K562 (cell line): ENCODE results near the gene COL7A1. TPM values are rescaled to one million over a fixed set of nuclear protein-coding genes. Genes with fewer than 3 reads are reported as not detected.

Source experiments
- CBX3 ChIP-seq, 2 experiments: IDR thresholded peaks; 1 replicate in 1 of 2; 2 replicates in 1 of 2; pipeline ENCODE4 v1.6.1; 2012; ENCODE audit warnings: inconsistent platforms in 2 of 2, low read length in 2 of 2, borderline replicate concordance in 1 of 2, control low read depth in 1 of 2
- DNMT1 ChIP-seq: fragments of 450-650 bp; IDR thresholded peaks from 2 replicates; pipeline ENCODE4 v1.6.1; 2016; ENCODE audit warnings: antibody characterized with exemption, mild to moderate bottlenecking
- HNRNPUL1 ChIP-seq: fragments of 200-400 bp; formaldehyde crosslinking; IDR thresholded peaks from 2 replicates; pipeline ENCODE4 v1.6.1; 2017; ENCODE audit warnings: low read length
- ILF3 ChIP-seq: fragments of 450-650 bp; IDR thresholded peaks from 2 replicates; pipeline ENCODE4 v1.6.1; 2018; ENCODE audit warnings: antibody characterized with exemption, mild to moderate bottlenecking, moderate library complexity, borderline replicate concordance
- KLF6 ChIP-seq: fragments of 250-450 bp; sonication (Bioruptor Pico); IDR thresholded peaks from 2 replicates; pipeline ENCODE4 v1.4.0; 2020; ENCODE audit warnings: mild to moderate bottlenecking, moderate library complexity, borderline replicate concordance
- MAFF ChIP-seq: IDR thresholded peaks from 2 replicates; pipeline ENCODE4 v1.6.1; 2012; ENCODE audit warnings: low read length, improper control_type of control experiment
- MECOM ChIP-seq: fragments of 250-450 bp; sonication (Bioruptor Pico); IDR thresholded peaks from 2 replicates; pipeline ENCODE4 v1.8.0; 2022; ENCODE audit warnings: inconsistent platforms
- MITF ChIP-seq: IDR thresholded peaks from 2 replicates; pipeline ENCODE4 v1.6.1; 2014; ENCODE audit warnings: antibody characterized with exemption
- NCOA2 ChIP-seq, 2 experiments: fragments of 450-650 bp; IDR thresholded peaks; 2 replicates each; pipeline ENCODE4 v1.6.1; 2018; ENCODE audit warnings: mild to moderate bottlenecking in 2 of 2, moderate library complexity in 1 of 2; ENCODE audit not compliant: partially characterized antibody in 2 of 2
- NONO ChIP-seq, 2 experiments: fragments of 200-400 bp in 1 of 2; fragments of 450-650 bp in 1 of 2; formaldehyde crosslinking in 1 of 2; IDR thresholded peaks; 2 replicates each; pipeline ENCODE4 v1.6.1; 2017; ENCODE audit warnings: low read depth in 2 of 2, mild to moderate bottlenecking in 2 of 2, moderate library complexity in 2 of 2, low read length in 1 of 2
- RBBP5 ChIP-seq: fragments of 200-600 bp; sonication (generic); IDR thresholded peaks from 2 replicates; pipeline ENCODE4 v1.6.1; 2012; ENCODE audit warnings: borderline replicate concordance, mild to moderate bottlenecking, low read length, control low read depth, inconsistent platforms; ENCODE audit not compliant: insufficient read depth, poor library complexity, severe bottlenecking
- RERE ChIP-seq: sonication (generic); formaldehyde crosslinking; IDR thresholded peaks from 2 replicates; pipeline ENCODE4 v1.8.0; 2023; ENCODE audit warnings: missing genetic modification reagents, mild to moderate bottlenecking, borderline replicate concordance
- TSC22D4 ChIP-seq: fragments of 450-650 bp; IDR thresholded peaks from 2 replicates; pipeline ENCODE4 v1.6.1; 2016; ENCODE audit warnings: missing genetic modification characterization, missing biosample characterization, control low read depth
- YBX1 ChIP-seq: fragments of 450-650 bp; IDR thresholded peaks from 2 replicates; pipeline ENCODE4 v1.7.1; 2016; ENCODE audit warnings: mild to moderate bottlenecking
- ZBTB12 ChIP-seq: fragments of 250-450 bp; sonication (Bioruptor Pico); IDR thresholded peaks from 2 replicates; pipeline ENCODE4 v1.4.0; 2020
- ZBTB9 ChIP-seq: fragments of 450-650 bp; formaldehyde crosslinking; IDR thresholded peaks from 2 replicates; pipeline ENCODE4 v1.4.0; 2020; ENCODE audit warnings: mild to moderate bottlenecking, moderate library complexity
- ZEB2 ChIP-seq: fragments of 450-650 bp; IDR thresholded peaks from 2 replicates; pipeline ENCODE4 v1.6.1; 2016
- ZNF174 ChIP-seq: fragments of 250-450 bp; sonication (Bioruptor Pico); IDR thresholded peaks from 2 replicates; pipeline ENCODE4 v1.4.0; 2020; ENCODE audit warnings: mild to moderate bottlenecking
- polyA plus RNA-seq, 8 experiments: library from polyadenylated mRNA; depleted of rRNA in 4 of 8; stranded (reverse) in 5 of 8; unstranded in 3 of 8; fragments of >200 nt; fragmentation: Nextera tagmentation in 2 of 8; fragmentation: Illumina TruSeq in 1 of 8; extraction: Ambion mirVana in 2 of 8; extraction: Trizol in 1 of 8; gene quantifications; 2 replicates each; pipeline versions ENCODE4 v1.2.1 to v1.2.3, GENCODE V29; 2011 to 2014; ENCODE audit warnings: inconsistent platforms in 1 of 8, missing spikeins in 1 of 8
- total RNA-seq, 7 experiments: library from RNA; depleted of rRNA in 6 of 7; stranded (reverse); fragments of >200 nt in 6 of 7; fragmentation: Illumina TruSeq in 2 of 7; extraction: Trizol in 2 of 7; gene quantifications; 2 replicates each; pipeline versions ENCODE4 v1.2.1 to v1.2.3, GENCODE V29; 2011 to 2021; ENCODE audit warnings: low replicate concordance in 1 of 7

The COL7A1 gene
- total and polyA plus RNA-seq, 9 of the 15 experiments (the other 6 are each of a cell fraction or from before 2014, with no cell fraction given) = 0.09 to 0.66 (median 0.35) TPM; not detected in 3

- no peak for TF ChIP-seq ZBTB9
- TF ChIP-seq RERE (CRISPR knock-in tag) = peak; percentile 82; the same call in 1 of the 2 replicates
- peak; percentile 84 for TF ChIP-seq RBBP5
- no peak for TF ChIP-seq NCOA2 (IDR thresholded peaks at IDR 0.05; ENCODE audit: partially characterized antibody in 2 of 2)
- no peak for TF ChIP-seq ZNF174 (CRISPR knock-in tag)
- no peak for TF ChIP-seq TSC22D4
- TF ChIP-seq NONO (IDR thresholded peaks at IDR 0.05; ENCODE audit: low read depth in 2 of 2, low read length in 1 of 2) = 0 out of 4 replicates have a peak, but pooled peaks of 1 of the 2 experiments have one; percentile 8
- TF ChIP-seq CBX3 (IDR thresholded peaks at IDR 0.05; ENCODE audit: borderline replicate concordance in 1 of 2, low read length in 2 of 2) = no peak
- TF ChIP-seq ZBTB12 = no peak
- no peak for TF ChIP-seq ILF3
- TF ChIP-seq ZEB2 = no peak
- TF ChIP-seq KLF6 (CRISPR knock-in tag) = no peak
- no peak for TF ChIP-seq HNRNPUL1
- no peak for TF ChIP-seq MAFF
- no peak for TF ChIP-seq DNMT1
- no peak for TF ChIP-seq MECOM (CRISPR knock-in tag)
- TF ChIP-seq YBX1 = no peak
- TF ChIP-seq MITF = no peak
Observed at GRCh38 chr3:48635222-48636021, 40.3 kb upstream of the COL7A1 start, which contains the start of gene SLC26A6 (continued).
